Lung (tissue), 12 donors: Measurements from ENCODE around the gene DYNLRB2. TPM values are rescaled to one million over a fixed set of nuclear protein-coding genes. Genes with fewer than 3 reads are reported as not detected.

Source experiments
- ATAC-seq: fragments of 200-7000 bp; cut with Tn5 transposase; one replicate; pipeline ENCODE4 v1.9.1; 2020; ENCODE audit warnings: moderate number of reproducible peaks; ENCODE audit not compliant: insufficient read depth, low FRiP score
- DNase-seq, 3 donors: peaks; one replicate each; pipeline ENCODE4 v3.0.0-alpha.2; 2013 to 2017
- H3K27ac ChIP-seq, 2 donors: one replicate each; pipeline ENCODE4 v1.5.1; 2013; ENCODE audit warnings: mild to moderate bottlenecking in 2 of 2, moderate library complexity in 2 of 2, control low read depth in 1 of 2, inconsistent platforms in 1 of 2, low read depth in 1 of 2, low read length in 1 of 2
- H3K27me3 ChIP-seq, 3 donors: one replicate each; pipeline ENCODE4 v1.5.1; 2013; ENCODE audit warnings: low read length in 2 of 3; ENCODE audit not compliant: control insufficient read depth in 3 of 3, insufficient read depth in 3 of 3
- H3K36me3 ChIP-seq, 4 donors: one replicate each; pipeline ENCODE4 v1.5.1; 2013; ENCODE audit warnings: low read length in 4 of 4, mild to moderate bottlenecking in 1 of 4, moderate library complexity in 1 of 4; ENCODE audit not compliant: control insufficient read depth in 4 of 4, insufficient read depth in 4 of 4
- H3K4me1 ChIP-seq, 5 donors: one replicate each; pipeline ENCODE4 v1.5.1; 2013; ENCODE audit warnings: low read length in 5 of 5, mild to moderate bottlenecking in 2 of 5, moderate library complexity in 1 of 5; ENCODE audit not compliant: control insufficient read depth in 5 of 5, insufficient read depth in 5 of 5
- H3K4me3 ChIP-seq: one replicate; pipeline ENCODE4 v1.5.1; 2013; ENCODE audit warnings: mild to moderate bottlenecking, control low read depth, moderate library complexity
- H3K9ac ChIP-seq, 2 donors: one replicate each; pipeline ENCODE4 v1.5.1; 2013; ENCODE audit warnings: low read length in 2 of 2, control low read depth in 1 of 2; ENCODE audit not compliant: insufficient read depth in 1 of 2
- H3K9me3 ChIP-seq, 4 donors: one replicate each; pipeline ENCODE4 v1.5.1; 2013; ENCODE audit warnings: low read length in 3 of 4, mild to moderate bottlenecking in 1 of 4, moderate library complexity in 1 of 4; ENCODE audit not compliant: control insufficient read depth in 4 of 4, insufficient read depth in 3 of 4
- WGBS, 2 donors: extraction: QIAGEN DNeasy Blood & Tissue Kit; methylation state at CpG; one replicate each; pipeline ENCODE4 v1.1.7; 2013; 5-methylcytosine and 5-hydroxymethylcytosine counted together
- polyA plus RNA-seq, 2 donors: library from polyadenylated mRNA; stranded (reverse); fragments of 200-250 nt; gene quantifications; one replicate each; pipeline ENCODE4 v1.2.1, GENCODE V29; 2013
- total RNA-seq, 2 donors: library from RNA; depleted of rRNA in 1 of 2; stranded (reverse); fragments of >200 nt in 1 of 2; gene quantifications; one replicate each; pipeline ENCODE4 v1.2.1, GENCODE V29; 2014 to 2021
- TF ChIP-seq, protein P1 (sequence below): IDR thresholded peaks from 2 replicates; pipeline ENCODE4 v1.5.1; 2012; ENCODE audit warnings: mild to moderate bottlenecking; ENCODE audit errors: control extremely low read depth, extremely low read depth
- donor health status: control.
- donor health status: control.
- donor health status: Bipolar disorder and iron deficiency.
- donor health status: healthy.
- donor health status: DM: yes; HTN: yes; CAD: no.

The DYNLRB2 gene
- total and polyA plus RNA-seq, 4 donors: 15.8 to 20.9 (median 17.6) TPM

DNA sequence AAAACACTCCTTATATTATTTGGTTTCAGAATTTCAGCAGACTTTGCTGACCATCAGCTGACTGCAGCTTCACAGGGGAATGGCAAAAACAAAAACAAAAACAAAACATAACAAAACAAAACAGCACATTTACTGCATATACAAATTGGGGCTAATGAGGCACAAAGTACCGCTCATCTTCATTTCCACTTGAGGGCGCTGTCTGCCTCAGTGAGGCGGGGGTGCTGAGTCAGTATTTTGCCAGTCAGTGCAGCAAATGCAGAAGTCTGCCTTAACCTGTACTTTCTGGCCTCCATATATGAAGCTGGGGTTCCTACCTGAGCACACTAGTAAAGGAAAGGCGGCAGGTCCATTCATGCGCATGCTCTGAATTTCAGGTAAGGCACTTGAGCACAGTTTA lies 13.5 kb upstream of the DYNLRB2 start:
- DNase-seq (no peak), ATAC-seq (no peak)
- Histone ChIP-seq H3K9me3 (no peaks in the 10 kb centered on the region), H3K27ac (no peak overlapping the region), H3K4me3 (no peak overlapping the region), H3K27me3 (no peaks in the 10 kb centered on the region), H3K9ac (no peak overlapping the region), H3K4me1 (no peaks in the 10 kb centered on the region), H3K36me3 (no peaks in the 10 kb centered on the region)
- 50 to 51% methylated on average over 5 of the region's 5 CpGs for WGBS, 2 donors
- TF ChIP-seq, protein P1, sequence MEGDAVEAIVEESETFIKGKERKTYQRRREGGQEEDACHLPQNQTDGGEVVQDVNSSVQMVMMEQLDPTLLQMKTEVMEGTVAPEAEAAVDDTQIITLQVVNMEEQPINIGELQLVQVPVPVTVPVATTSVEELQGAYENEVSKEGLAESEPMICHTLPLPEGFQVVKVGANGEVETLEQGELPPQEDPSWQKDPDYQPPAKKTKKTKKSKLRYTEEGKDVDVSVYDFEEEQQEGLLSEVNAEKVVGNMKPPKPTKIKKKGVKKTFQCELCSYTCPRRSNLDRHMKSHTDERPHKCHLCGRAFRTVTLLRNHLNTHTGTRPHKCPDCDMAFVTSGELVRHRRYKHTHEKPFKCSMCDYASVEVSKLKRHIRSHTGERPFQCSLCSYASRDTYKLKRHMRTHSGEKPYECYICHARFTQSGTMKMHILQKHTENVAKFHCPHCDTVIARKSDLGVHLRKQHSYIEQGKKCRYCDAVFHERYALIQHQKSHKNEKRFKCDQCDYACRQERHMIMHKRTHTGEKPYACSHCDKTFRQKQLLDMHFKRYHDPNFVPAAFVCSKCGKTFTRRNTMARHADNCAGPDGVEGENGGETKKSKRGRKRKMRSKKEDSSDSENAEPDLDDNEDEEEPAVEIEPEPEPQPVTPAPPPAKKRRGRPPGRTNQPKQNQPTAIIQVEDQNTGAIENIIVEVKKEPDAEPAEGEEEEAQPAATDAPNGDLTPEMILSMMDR: no peak

DNA sequence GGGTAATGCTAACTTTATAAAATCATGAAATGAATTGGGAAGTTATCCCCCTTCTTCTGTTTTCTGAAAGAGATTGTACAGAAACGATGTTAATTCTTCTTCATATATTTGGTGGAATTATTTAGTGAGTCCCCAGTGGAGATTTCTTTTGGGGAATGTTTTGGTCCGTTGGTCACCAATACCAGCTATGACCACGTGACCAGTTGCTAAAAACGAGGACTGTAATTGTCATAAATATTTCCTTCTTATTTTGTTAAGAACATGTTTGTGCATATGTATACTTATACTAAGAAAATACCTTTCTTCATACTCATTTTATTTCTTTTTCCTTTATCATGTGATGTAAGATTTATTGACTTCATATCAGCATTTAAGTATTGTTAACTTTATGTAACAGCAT lies 10.3 kb upstream of the DYNLRB2 start:
- H3K36me3 ChIP-seq: no peaks in the 10 kb centered on the region
- H3K4me1 ChIP-seq: no peaks in the 10 kb centered on the region
- no peak for DNase-seq
- no peak for ATAC-seq
- H3K27ac ChIP-seq: no peak overlapping the region
- TF ChIP-seq, protein P1: no peak
- no peak overlapping the region for H3K4me3 ChIP-seq
- peaks cover 0 to 4% (median 0%) of the 10 kb centered on the region in 3 donors for H3K27me3 ChIP-seq
- no peaks in the 10 kb centered on the region for H3K9me3 ChIP-seq
- no peak overlapping the region for H3K9ac ChIP-seq
- WGBS, 2 donors: 80 to 87% methylated on average over 4 of the region's 4 CpGs

DNA sequence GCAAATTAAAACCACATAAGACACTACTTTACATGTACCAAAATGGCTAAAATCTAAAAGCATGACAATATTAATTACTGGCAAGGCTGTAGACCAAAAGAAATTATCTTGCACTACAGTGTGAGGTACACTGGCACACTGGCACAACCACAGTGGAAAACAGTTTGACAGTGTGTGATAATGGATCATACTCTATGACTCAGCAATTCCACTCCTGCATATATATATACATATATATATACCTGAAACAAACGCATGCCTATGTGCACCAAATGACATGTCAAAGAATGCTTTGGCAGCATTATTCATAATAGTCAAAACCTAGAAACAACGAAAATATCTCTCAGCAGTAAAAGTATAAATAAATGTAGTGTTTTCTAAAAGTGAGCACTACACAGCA lies 4.6 kb upstream of the DYNLRB2 start:
- TF ChIP-seq, protein P1: no peak
- ATAC-seq (no peak), DNase-seq (no peak)
- Histone ChIP-seq H3K4me1 (peaks cover 0 to 5% (median 0%) of the 10 kb centered on the region in 5 donors), H3K9ac (no peak overlapping the region), H3K27me3 (peaks cover 4 to 15% (median 8%) of the 10 kb centered on the region in 3 donors), H3K36me3 (no peaks in the 10 kb centered on the region), H3K4me3 (no peak overlapping the region), H3K9me3 (no peaks in the 10 kb centered on the region), H3K27ac (no peak overlapping the region)
- 57 to 65% methylated on average over 2 of the region's 2 CpGs for WGBS, 2 donors

DNA sequence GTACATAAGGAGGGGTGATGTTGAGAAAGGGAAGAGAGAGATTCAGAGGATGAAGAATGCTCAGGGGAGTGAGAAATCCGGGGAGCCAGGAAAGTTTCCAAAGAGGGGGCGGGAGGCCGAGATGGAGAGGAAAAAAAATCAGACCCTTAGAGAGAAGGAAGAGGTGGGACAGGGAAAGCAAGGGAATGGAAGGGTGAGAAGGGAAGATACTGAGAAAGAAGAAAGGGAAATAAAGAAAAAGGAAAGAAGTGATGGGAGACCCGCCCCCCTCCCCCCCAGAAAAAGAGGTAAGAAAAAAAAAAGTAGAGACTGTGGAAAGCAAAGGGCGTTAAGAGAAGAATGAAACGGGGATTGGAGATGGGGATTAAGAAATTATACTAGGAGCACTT lies 507 bp downstream of the DYNLRB2 start:
- WGBS, 2 donors: 27 to 36% methylated on average over 6 of the region's 6 CpGs
- TF ChIP-seq, protein P1: no peak
- Histone ChIP-seq H3K4me1 (peaks cover 0 to 5% (median 0%) of the 10 kb centered on the region in 5 donors), H3K4me3 (peak overlapping the region; percentile 59), H3K27me3 (peaks cover 4 to 6% (median 5%) of the 10 kb centered on the region in 3 donors), H3K9ac (peak overlapping the region; percentile 70 to 75), H3K27ac (peak overlapping the region in 1 of 2 donors; percentile 71), H3K36me3 (no peaks in the 10 kb centered on the region), H3K9me3 (no peaks in the 10 kb centered on the region)
- no peak for ATAC-seq
- no peak for DNase-seq
